Measurements from ENCODE around the gene FAM83G.
"Not testable (repeated sequence)": the region's sequence is repeated elsewhere in the genome, so short reads cannot be mapped to it uniquely, and the experiment has no call there.

The FAM83G gene

GRCh38 chr17:18922596-18922995, 82.0 kb downstream of the FAM83G start:
- H3K9ac ChIP-seq (ENCODE audit: low read length); H3K9me3 ChIP-seq (ENCODE audit: control insufficient read depth, low read length); H3K27me3 ChIP-seq (ENCODE audit: control insufficient read depth, insufficient read depth, low read length); H3K4me3 ChIP-seq (ENCODE audit: low read length); H3K36me3 ChIP-seq (ENCODE audit: control insufficient read depth, insufficient read depth, low read length): not testable (repeated sequence)
- peaks cover 16% of the 10 kb centered on the region for H3K4me1 ChIP-seq (ENCODE audit: control insufficient read depth, insufficient read depth, low read length)

DNA sequence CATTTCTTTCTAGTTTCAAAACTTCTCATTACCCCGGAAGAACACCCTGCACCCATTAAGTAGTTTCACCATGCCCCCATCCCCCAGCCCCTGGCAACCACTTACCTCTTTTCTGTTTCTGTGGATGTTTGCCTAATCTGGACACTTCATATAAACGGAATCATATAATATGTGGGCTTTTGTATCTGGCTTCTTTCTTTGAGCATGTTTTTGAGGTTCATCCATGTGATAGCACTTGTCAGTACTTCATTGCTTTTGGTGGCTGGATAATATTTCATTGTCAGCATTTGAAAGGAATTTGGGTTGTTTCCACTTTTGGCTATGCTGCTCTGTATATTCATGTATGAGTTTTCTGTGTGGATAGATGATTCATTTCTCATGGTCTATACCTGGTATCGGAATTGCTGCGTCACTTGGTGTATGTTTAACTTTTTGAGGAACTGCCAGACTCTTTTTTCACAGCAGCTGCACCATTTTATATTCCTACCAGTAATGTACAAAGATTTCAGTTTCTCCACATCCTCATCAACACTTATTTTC, 82.6 kb downstream of the FAM83G start:
- Histone ChIP-seq H3K4me1 (ENCODE audit: control insufficient read depth, insufficient read depth, low read length) (peaks cover 16% of the 10 kb centered on the region), H3K36me3 (ENCODE audit: control insufficient read depth, insufficient read depth, low read length) (no peaks in the 10 kb centered on the region), H3K9ac (ENCODE audit: low read length) (no peak overlapping the region), H3K4me3 (ENCODE audit: low read length) (no peak overlapping the region), H3K27me3 (ENCODE audit: control insufficient read depth, insufficient read depth, low read length) (no peaks in the 10 kb centered on the region), H3K9me3 (ENCODE audit: control insufficient read depth, low read length) (no peaks in the 10 kb centered on the region)

GRCh38 chr17:18921485-18921884, 83.1 kb downstream of the FAM83G start:
- Histone ChIP-seq H3K27me3 (ENCODE audit: control insufficient read depth, insufficient read depth, low read length) (no peaks in the 10 kb centered on the region), H3K4me1 (ENCODE audit: control insufficient read depth, insufficient read depth, low read length) (peaks cover 16% of the 10 kb centered on the region), H3K9ac (ENCODE audit: low read length) (no peak overlapping the region), H3K9me3 (ENCODE audit: control insufficient read depth, low read length) (no peaks in the 10 kb centered on the region), H3K36me3 (ENCODE audit: control insufficient read depth, insufficient read depth, low read length) (no peaks in the 10 kb centered on the region), H3K4me3 (ENCODE audit: low read length) (no peak overlapping the region)

DNA sequence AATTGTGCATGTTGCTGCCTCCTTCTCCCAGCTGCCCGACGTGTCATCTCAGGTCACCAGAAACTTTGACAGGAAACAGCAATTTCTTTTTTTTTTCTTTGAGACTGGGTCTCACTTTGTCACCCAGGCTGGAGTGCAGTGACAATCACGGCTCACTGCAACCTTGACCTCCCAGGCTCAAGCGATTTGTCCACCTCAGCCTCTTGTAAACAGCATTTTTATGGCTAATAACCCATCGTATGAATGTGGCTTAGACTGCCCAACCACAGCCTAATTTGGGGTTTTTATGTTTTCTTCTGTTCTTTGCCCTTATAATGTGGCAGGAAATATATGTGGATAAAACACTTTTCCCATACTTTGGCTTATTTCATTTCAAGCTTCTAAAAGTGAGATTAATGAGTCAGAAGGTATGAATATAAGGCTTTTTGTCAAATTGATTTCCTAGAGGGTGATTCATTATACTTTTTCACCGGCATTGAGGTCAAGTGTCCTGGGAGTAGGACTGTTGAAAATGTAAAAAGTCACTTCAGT, 83.6 kb downstream of the FAM83G start:
- Histone ChIP-seq H3K4me3 (ENCODE audit: low read length) (no peak overlapping the region), H3K4me1 (ENCODE audit: control insufficient read depth, insufficient read depth, low read length) (peaks cover 16% of the 10 kb centered on the region), H3K27me3 (ENCODE audit: control insufficient read depth, insufficient read depth, low read length) (no peaks in the 10 kb centered on the region), H3K9me3 (ENCODE audit: control insufficient read depth, low read length) (no peaks in the 10 kb centered on the region), H3K36me3 (ENCODE audit: control insufficient read depth, insufficient read depth, low read length) (no peaks in the 10 kb centered on the region), H3K9ac (ENCODE audit: low read length) (no peak overlapping the region)

DNA sequence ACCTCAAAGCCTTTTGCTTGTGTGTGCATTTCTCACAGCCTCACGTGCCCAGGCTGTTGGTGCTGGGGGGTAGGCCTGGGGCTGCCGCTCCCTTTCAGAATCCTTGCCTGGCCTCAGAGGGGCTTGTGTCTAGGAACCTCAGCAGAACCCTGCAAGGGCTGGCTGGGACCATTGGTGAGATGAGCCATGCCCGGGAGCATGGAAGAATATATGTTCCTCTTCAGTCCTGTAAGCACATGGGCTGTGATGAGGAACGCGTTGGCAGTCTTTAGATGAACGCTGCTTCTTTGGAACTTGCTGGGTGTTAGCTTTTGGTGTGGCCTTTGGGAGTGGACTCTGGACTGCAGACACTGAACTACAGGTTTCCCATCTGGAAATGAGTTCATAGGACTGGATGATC, 84.6 kb downstream of the FAM83G start:
- Histone ChIP-seq H3K9me3 (ENCODE audit: control insufficient read depth, low read length) (no peaks in the 10 kb centered on the region), H3K27me3 (ENCODE audit: control insufficient read depth, insufficient read depth, low read length) (no peaks in the 10 kb centered on the region), H3K4me3 (ENCODE audit: low read length) (no peak overlapping the region), H3K36me3 (ENCODE audit: control insufficient read depth, insufficient read depth, low read length) (no peaks in the 10 kb centered on the region), H3K9ac (ENCODE audit: low read length) (peak overlapping the region; percentile 39), H3K4me1 (ENCODE audit: control insufficient read depth, insufficient read depth, low read length) (peaks cover 16% of the 10 kb centered on the region)

Measured in mucosa of stomach (tissue), 1 donor.